NCI-H187 treated with DMSO at 0.1 percent for 48 hours (cell line): ENCODE measurements around the gene LEPR.
"Not testable (repeated sequence)": the region's sequence is repeated elsewhere in the genome, so short reads cannot be mapped to it uniquely, and the experiment has no call there.

Experiments used
- DNase-seq: peaks from one replicate; lab custom pipeline; 2025; lab: John Stamatoyannopoulos, UW

LEPR gene

DNA sequence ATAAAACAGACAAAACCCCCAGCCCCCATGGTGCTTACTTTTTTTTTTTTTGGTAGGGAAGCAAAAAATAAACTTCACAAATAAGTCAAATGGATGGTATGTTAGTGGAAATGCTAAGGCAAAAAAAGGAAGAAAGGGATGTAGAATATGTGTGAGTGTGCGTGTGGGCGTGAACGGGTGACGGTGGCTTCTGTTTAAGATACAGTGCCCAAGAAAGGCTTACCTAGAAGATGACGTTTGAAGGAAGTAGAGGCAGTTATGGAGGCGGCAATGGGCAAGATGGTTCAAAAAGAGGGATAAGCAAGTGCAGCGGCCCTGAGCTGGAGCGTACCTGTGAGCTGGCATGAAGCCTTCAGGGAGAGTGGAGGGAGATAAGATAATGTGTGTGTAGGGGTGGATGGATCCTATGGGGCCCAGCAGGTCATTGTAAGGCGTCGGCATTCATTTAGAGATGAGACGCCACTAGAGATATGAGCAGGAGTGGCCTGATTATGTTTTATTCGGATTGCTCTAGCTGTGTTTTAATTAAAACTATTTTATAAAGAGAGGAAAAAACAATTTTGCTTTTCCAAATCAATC is 19.9 kb downstream of the LEPR start:
- no peak for DNase-seq

DNA sequence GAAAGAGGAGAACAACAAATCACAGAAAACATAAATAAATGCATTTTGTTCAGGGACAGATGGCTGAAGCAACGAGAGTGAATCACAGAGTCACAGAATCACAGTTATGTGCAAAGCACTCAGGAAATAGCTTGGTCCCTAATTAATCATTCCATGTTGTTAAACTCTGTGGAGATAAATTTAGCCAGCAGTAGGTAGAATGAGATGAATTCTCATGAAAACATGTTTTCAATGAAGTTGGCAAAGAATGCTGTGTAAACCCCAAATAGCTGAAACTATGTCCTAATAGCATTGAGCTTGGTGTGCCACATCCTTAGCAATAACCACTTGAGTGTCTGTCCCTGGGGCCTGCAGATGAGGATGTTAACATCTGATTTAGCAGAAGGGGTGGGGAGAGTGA is 20.4 kb downstream of the LEPR start:
- no peak for DNase-seq

DNA sequence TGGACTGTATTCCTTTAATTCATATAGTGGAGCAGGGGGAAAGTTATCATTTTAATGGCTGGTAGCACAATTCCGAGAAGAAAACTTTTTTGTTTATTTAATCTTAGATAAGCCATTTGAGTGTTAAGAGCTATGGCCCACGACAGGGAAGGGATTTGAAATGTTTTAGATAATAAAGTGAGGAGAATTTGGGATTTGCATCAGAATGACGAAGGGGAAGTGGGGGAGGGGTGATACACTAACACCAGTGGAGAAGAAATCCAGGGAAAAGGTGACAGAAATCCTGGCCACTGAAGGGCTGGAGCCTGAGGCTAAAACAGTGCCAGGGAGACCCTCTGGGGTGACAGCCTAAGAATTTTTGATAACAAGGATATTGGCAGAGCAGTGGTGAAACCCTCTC is 21.0 kb downstream of the LEPR start:
- no peak for DNase-seq

DNA sequence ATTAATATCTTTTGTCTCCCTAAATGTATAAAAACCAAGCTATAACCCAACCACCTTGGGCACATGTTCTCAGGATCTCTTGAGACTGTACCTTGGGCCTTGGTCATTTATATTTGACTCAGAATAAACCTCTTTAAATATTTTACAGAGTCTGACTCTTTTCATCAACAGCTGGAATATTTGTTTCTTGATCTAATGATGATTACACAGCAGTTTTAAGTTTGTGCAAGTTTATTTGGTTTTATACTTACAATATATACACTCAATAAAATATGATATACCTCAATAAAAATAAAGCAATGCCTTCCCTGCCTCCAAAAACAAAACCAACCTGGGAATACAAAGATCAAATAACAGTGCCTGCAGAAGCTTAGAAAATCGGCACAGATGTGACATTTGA is 22.0 kb downstream of the LEPR start:
- DNase-seq: no peak

DNA sequence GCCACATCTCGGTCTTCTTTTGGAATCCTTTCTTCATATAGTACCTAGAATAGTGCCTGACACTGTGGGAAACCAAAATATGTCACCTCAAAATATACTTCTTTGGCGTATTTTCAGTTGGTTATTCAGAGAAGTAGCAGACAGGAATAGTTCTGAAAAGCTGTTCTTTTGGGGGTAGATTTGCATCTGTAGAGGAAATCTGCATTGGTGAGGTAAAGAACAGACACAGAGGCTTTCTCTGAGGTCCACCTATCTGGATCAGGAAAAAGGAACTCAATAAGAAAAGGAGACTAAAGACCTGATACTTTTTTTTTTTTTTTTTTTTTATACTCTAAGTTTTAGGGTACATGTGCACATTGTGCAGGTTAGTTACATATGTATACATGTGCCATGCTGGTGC is 23.2 kb downstream of the LEPR start:
- no peak for DNase-seq

DNA sequence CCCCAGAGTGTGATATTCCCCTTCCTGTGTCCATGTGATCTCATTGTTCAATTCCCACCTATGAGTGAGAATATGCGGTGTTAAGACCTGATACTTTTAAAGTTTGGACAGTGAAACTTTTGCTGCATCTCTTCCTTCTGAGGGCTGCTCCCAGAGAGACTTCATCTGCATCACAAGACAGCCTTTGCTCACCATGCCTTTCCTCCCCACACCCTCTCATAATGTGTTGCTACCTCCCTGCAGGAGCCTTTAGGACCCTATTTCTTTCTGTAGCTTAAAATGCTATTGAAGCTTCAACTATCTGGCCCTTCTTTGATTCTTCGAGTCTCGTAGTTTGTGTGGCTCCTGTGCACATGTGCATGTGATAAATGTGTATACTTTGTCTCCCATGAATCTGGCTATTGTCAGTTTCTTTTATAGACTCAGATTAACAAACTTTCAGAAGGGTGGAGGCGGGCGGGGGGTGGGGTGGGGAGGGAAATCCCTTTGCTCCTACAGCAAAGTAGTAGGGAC is 23.7 kb downstream of the LEPR start:
- no peak for DNase-seq

DNA sequence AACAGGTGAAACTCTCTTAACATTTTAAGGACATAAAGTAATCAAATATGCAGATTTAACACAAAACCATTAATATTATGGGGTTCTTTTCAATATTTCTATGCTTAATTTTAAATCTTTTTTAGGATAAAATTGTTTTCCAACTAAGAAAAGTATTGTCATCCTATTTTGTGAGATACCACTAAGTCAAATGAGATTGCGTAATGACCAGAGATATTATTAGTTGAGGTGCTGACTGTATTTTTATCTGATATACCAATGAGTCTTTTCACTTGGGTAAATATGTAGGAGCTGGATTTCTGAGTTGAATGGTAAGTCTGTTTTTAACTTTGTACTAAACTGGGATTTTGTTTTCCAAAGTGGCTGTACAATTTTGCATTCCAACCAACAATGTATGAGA is 25.4 kb downstream of the LEPR start:
- DNase-seq: no peak

DNA sequence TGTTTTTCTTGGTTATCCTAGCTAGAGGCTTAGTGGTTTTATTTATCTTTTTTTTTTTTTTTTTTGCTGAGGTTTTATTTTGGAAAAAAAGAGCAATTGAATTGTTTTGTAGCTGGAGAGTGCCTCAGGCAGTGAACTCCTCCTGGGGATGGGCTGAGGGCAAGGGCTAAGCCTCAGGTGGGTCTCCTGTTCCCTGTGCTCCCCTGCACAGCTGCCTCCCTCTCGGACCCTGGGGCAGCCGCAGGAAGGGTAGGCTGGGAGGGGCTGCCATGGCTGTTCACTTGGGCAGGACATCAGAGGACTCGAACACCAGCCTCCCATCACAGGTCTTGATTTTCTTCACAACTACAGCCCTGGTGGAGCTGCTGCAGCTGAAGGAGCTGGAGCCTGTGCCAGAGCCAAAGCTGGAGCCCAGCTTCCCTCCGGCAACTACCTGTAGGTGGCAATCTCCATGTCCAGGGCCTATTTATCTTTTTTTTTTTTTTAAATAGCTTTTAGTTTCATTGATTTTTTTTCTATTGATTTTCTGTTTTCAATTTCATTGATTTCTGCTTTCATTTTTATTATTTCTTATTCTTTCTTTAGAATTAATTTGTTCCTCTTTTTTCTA is 28.9 kb downstream of the LEPR start:
- no peak for DNase-seq

DNA sequence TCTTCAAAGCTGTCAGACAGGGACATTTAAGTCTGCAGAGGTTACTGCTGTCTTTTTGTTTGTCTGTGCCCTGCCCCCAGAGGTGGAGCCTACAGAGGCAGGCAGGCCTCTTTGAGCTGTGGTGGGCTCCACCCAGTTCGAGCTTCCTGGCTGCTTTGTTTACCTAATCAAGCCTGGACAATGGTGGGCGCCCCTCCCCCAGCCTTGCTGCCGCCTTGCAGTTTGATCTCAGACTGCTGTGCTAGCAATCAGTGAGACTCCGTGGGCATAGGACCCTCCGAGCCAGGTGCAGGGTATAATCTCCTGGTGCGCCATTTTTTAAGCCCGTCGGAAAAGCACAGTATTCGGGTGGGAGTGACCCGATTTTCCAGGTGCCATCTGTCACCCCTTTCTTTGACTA is 35.2 kb downstream of the LEPR start:
- not testable (repeated sequence) for DNase-seq

DNA sequence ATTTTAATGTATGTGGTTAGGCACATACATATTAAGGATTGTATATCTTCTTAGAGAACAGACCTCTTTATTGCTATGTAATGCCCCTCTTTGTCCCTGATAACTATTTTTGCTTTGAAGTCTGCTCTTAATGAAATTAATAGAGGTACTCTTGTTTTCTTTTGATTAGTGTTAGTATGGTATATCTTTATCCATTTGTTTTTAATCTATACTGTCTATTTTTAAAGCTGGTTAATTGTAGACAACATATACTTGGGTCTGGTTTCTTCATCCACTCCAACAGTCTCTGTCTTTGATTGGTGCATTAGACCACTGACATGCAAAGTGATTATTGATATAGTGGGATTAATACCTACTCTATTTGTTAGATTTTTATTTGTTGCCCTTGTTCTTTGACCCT is 36.0 kb downstream of the LEPR start:
- no peak for DNase-seq

DNA sequence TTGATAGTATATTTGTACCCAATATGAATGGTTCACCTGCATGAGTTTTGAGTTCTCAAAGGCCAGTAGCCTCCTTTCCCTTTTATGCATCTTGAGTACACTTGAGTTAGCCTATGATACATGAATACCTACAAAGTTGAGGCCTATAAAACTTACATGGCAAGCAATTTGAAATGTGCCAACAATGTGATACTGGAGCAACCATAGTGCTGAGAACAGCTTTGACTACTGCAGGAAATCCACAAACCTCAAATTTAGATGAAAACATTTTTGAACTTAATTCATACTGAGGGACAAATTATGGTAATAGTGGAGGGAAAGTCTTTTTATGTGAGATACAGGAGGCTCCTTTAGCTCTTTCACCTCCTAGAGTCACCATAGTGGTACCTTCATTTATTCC is 37.4 kb downstream of the LEPR start:
- no peak for DNase-seq

DNA sequence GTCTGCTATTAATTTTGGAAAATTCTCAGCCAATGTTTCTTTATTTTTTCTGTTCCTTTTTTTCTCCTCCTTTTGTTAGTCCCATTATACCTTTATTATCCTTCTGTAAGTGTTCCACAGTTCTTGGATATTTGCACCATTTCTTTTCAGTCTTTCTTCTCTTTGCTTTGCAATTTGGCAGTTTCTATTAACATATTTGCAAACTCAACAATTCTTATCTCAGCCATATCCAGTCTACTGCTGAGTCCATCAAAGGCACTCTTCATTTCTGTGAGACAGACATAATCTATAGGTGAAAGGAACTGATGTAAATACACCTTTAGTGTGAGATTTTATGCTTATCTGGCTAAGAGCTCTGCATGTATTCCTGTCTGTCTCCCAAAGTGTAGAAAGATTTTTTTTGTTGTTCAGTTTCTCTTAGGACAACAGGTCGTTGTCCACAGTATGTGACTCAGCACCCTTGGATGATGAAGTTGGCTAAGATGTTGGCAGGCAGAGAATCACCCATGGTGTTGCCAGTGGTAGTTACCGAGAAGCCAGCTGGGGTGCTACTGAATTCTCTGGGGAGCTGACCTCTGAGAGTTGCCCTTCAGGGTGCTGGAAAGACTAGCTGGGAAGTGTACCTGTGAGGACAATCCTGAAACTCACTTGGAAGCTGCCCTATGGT is 38.4 kb downstream of the LEPR start:
- no peak for DNase-seq

DNA sequence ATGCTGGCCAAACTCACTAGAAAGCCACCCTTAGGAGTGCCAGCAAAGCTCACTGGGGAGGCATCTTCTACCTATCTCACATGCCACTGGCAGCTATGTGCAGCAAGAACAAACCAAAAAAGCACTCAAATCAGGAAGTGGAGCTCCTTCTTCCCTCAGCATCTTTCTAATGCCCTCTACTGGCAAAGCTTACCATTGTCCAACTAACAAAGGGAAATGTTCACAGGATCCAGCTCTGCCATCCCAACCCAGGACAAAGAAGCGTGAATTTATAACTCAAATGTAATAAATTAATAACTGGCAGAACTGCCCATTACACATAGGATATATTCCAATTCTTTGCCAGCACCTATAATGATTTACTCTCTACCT is 38.9 kb downstream of the LEPR start:
- DNase-seq: no peak

DNA sequence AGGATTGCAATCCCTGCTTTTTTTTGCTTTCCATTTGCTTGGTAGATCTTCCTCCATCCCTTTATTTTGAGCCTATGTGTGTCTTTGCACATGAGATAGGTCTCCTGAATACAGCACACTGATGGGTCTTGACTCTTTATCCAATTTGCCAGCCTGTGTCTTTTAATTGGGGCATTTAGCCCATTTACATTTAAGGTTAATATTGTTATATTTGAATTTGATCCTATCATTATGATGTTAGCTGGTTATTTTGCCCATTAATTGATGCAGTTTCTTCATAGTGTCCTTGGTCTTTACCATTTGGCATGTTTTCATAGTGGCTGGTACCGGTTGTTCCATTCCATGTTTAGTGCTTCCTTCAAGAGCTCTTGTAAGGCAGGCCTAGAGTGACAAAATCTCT is 45.4 kb downstream of the LEPR start:
- not testable (repeated sequence) for DNase-seq

DNA sequence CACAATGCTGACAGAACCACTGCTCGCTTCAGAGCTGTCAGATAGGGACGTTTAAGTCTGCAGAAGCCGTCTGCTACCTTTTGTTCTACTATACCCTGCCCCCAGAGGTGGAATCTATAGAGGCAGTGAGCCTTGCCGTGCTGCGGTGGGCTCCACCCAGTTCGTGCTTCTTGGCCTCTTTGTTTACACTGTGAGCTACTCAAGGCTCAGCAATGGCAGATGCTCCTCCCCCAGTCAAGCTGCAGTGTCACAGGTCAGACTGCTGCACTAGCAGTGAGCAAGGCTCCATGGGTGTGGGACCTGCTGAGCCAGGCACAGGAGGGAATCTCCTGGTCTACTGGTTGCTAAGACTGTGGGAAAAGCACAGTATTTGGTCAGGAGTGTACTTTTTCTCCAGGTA is 47.1 kb downstream of the LEPR start:
- peak; percentile 58 for DNase-seq

DNA sequence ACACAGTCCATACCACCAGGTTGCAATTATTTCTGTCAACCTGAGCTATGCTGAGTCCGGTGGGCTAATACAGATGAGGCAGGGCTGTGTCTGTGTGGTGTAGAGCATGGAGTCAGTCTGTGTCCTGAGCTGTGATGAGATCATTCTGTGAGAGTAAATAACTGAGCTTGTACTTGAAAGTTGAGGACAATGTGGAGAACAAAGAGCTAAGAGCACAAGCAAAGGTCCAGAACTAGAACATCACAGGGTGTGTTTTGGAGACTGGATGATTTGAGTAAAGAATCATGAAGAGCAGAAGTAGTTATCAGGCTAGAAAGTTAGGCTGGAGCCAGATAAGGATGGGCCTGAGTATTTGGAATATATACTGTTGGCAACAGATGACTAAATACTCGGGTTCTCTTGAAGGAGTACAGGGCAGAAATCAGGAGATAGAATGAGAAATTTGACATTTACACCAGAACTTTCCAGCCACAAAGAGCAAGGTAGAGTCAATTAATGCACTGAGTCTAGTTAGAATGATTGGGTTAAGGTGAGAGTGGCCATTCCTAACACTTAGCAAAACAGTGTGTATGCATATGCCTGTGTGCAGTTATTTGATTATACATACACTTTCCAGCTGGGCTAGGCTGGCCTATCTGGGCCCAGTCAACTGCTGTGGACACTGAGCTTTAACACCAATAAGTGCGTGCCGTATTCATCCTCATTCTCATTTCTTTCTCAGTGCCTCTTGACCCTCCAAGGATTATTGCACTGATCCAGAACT is 48.8 kb downstream of the LEPR start:
- no peak for DNase-seq

DNA sequence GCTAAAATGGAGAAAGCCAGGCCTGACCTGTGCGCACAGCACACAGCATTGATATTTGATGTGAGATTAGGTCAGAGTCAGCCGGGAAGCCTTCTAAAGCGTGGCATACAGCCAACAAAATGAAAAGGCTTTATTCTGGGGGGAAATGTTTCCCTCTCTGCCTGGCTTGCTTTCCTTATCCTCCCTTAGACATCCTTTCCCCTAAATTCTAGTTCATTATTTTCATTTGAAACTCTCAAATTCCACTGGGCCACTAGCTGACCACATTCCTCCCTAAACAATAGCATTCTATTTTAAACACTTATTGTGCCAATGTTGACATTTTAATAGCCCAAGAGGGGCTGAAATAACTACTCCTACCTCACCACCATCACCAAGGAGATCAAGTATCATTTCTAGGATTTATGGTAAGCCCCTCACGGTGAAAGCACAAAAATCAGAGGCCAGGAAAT is 49.4 kb downstream of the LEPR start:
- DNase-seq: no peak
